ACC112 (cell line): ENCODE measurements around the gene PLA2G2F.

Experiments used
- H2AFZ ChIP-seq: fragments of 200-600 bp; sonication (generic); one replicate; pipeline ENCODE4 v1.6.0; 2017; ENCODE audit warnings: antibody characterized with exemption, low read length; ENCODE audit not compliant: unreplicated experiment
- H3K27ac ChIP-seq: fragments of 200-600 bp; sonication (generic); 2 replicates; pipeline ENCODE4 v1.5.1; 2014; ENCODE audit warnings: low read depth, mild to moderate bottlenecking, antibody characterized with exemption, low read length, moderate library complexity
- H3K27me3 ChIP-seq: fragments of 200-600 bp; sonication (generic); 2 replicates; pipeline ENCODE4 v1.6.1; 2014; ENCODE audit warnings: mild to moderate bottlenecking, antibody characterized with exemption, low read length, moderate library complexity, mixed read lengths; ENCODE audit not compliant: insufficient read depth
- H3K36me3 ChIP-seq: fragments of 200-600 bp; sonication (generic); 2 replicates; pipeline ENCODE4 v1.6.1; 2016; ENCODE audit warnings: mild to moderate bottlenecking, antibody characterized with exemption, low read length, moderate library complexity, mixed read lengths; ENCODE audit not compliant: insufficient read depth
- H3K4me1 ChIP-seq: fragments of 200-600 bp; sonication (generic); one replicate; pipeline ENCODE4 v1.6.1; 2016; ENCODE audit warnings: low read length, mixed read lengths; ENCODE audit not compliant: insufficient read depth, unreplicated experiment, control insufficient read depth
- H3K4me3 ChIP-seq: fragments of 200-600 bp; sonication (generic); 2 replicates; pipeline ENCODE4 v1.5.1; 2014; ENCODE audit warnings: mild to moderate bottlenecking, low read depth, low read length
- H3K79me2 ChIP-seq: fragments of 200-600 bp; sonication (generic); one replicate; pipeline ENCODE4 v1.6.0; 2016; ENCODE audit warnings: low read length; ENCODE audit not compliant: control insufficient read depth, unreplicated experiment, insufficient read depth

Gene PLA2G2F

GRCh38 chr1:20142001-20142710, 3.0 kb downstream of the PLA2G2F start:
- Histone ChIP-seq H2AFZ (no peak overlapping the region), H3K27ac (no peak overlapping the region), H3K4me1 (no peaks in the 10 kb centered on the region), H3K4me3 (no peak overlapping the region), H3K36me3 (no peaks in the 10 kb centered on the region), H3K27me3 (peaks cover 21% of the 10 kb centered on the region), H3K79me2 (no peaks in the 10 kb centered on the region)

DNA sequence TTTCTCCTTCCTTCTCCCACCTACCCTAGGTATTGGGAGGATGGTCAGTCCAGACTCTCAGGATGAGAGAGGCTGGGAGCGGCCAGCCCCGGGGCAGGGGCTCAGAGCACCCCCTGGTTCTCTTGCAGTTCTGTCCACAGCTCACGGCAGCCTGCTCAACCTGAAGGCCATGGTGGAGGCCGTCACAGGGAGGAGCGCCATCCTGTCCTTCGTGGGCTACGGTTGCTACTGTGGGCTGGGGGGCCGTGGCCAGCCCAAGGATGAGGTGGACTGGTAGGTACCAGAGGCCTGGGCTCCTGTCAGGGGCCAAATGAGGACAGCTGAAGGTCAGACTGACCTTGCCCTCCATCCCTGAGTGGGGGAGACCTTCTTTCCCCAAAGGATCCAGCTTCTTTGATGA, 4.2 kb downstream of the PLA2G2F start:
- H2AFZ ChIP-seq = no peak overlapping the region
- H3K4me3 ChIP-seq = no peak overlapping the region
- no peaks in the 10 kb centered on the region for H3K4me1 ChIP-seq
- H3K36me3 ChIP-seq = no peaks in the 10 kb centered on the region
- H3K79me2 ChIP-seq = no peaks in the 10 kb centered on the region
- H3K27ac ChIP-seq = no peak overlapping the region
- H3K27me3 ChIP-seq = peaks cover 18% of the 10 kb centered on the region

DNA sequence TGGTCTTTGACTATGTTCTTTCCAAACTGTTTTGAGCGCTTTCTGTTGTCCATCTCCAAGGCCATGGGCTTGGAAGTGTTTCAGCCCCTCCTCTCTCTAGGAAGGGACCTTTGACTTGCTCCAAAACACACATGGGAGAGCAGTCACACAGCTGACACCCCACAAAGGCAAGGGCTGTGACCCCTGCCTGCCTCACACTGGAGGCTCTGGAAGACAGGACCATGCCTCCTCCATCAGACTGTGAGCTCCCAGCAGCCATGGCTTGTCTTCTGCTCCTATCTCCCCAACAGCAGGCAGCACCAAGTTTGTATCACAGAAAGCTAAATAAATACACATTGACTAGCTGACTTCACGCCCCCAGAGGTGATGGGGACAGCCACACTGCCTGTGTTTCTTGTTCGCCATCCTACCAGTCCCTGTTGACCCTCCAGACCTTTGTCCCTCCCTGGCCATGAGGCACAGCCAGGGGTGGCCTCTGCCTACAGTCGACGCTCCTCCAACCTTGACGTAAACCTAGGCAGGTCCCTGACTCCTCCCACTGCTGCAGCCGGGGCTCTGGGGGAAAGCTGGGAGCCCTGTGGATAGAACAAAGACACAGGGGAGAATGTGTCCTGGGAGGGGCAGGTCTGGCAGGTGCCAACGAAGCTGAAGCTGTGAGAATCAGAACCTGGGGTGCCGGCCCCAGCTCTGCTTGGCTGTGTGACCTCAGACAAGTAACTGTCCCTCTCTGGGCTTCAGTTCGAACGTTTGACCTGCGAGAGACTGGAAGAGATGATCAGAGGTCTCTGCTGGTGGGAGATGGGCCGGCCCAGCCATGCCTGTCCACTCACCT, 4.8 kb downstream of the PLA2G2F start:
- peaks cover 18% of the 10 kb centered on the region for H3K27me3 ChIP-seq
- H3K79me2 ChIP-seq = no peaks in the 10 kb centered on the region
- no peak overlapping the region for H3K4me3 ChIP-seq
- no peaks in the 10 kb centered on the region for H3K4me1 ChIP-seq
- no peaks in the 10 kb centered on the region for H3K36me3 ChIP-seq
- H2AFZ ChIP-seq = no peak overlapping the region
- H3K27ac ChIP-seq = no peak overlapping the region

GRCh38 chr1:20147846-20148570, 8.9 kb downstream of the PLA2G2F start:
- Histone ChIP-seq H3K4me3 (no peak overlapping the region), H3K27ac (no peak overlapping the region), H3K36me3 (no peaks in the 10 kb centered on the region), H2AFZ (no peak overlapping the region), H3K79me2 (no peaks in the 10 kb centered on the region), H3K4me1 (no peaks in the 10 kb centered on the region), H3K27me3 (peaks cover 15% of the 10 kb centered on the region)

GRCh38 chr1:20148571-20149500, 9.7 kb downstream of the PLA2G2F start:
- Histone ChIP-seq H3K27ac (no peak overlapping the region), H3K36me3 (no peaks in the 10 kb centered on the region), H3K4me3 (no peak overlapping the region), H2AFZ (no peak overlapping the region), H3K4me1 (no peaks in the 10 kb centered on the region), H3K27me3 (peaks cover 11% of the 10 kb centered on the region), H3K79me2 (no peaks in the 10 kb centered on the region)

DNA sequence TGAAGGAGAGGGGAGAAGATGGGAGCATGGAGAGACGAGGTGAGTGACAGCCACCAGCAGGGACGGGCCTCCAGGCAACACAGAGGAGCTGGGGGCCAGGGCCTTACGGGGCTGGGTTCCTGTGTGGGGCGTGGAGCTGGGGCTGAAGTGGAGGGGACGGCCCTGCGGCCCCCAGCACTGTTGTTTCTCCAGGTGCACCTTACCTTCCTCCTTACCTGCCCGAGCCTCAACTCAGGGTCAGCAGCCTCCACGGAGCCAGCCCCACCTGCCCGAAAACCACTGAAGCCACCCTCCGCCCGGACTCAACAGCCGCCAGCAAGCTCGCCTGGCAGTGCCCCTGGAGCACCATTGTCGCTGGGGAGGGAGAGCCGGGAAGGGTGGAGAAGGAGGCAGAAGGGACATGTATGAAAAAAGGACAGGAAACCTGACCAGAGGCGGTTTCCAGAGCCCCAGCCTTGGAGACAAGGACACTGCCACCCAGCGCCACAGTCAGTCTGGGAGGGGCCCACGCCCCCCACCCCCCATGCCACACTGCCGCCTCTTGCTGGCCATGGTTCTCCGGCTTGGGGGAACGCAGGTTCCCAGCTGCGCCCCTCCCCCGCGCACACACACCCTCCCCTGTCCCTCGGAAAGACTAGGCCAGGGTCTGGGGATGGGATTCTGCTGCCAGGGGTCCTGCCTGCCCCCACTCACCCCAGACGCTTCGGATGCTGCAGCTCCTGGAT, 10.6 kb downstream of the PLA2G2F start:
- Histone ChIP-seq H3K27me3 (peaks cover 2% of the 10 kb centered on the region; the same call in 1 of the 2 replicates), H3K4me1 (no peaks in the 10 kb centered on the region), H3K4me3 (no peak overlapping the region)

DNA sequence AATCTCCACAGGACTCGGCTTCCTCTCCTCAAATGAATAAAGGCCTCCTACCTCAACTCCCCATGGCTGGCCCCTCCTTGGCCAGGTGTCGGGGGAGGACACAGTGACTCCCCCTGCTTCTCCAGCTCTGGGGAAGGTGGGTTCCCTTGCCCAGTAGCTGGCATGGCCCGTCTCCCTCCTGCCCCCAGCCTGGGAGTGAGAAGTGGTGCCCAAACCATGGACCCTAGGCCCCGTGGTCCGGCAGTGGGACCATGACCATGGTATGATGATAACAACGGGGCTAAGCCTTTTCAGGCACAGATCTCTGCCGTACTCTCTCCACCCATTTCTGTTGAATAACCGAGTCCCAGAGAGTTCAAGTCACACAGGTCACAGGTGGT, 11.2 kb downstream of the PLA2G2F start:
- no peaks in the 10 kb centered on the region for H3K4me1 ChIP-seq
- H3K4me3 ChIP-seq = no peak overlapping the region
- no peaks in the 10 kb centered on the region for H3K79me2 ChIP-seq
- no peaks in the 10 kb centered on the region for H3K27me3 ChIP-seq
- H2AFZ ChIP-seq = no peak overlapping the region
- H3K36me3 ChIP-seq = no peaks in the 10 kb centered on the region
- H3K27ac ChIP-seq = no peak overlapping the region

More for the DNA sequence above, 10.6 kb downstream of the PLA2G2F start:
- Histone ChIP-seq H2AFZ (no peak overlapping the region), H3K79me2 (no peaks in the 10 kb centered on the region), H3K36me3 (no peaks in the 10 kb centered on the region), H3K27ac (no peak overlapping the region)

GRCh38 chr1:20150969-20151368, 11.8 kb downstream of the PLA2G2F start:
- no peak overlapping the region for H2AFZ ChIP-seq
- no peak overlapping the region for H3K4me3 ChIP-seq
- no peaks in the 10 kb centered on the region for H3K36me3 ChIP-seq
- no peaks in the 10 kb centered on the region for H3K4me1 ChIP-seq
- no peaks in the 10 kb centered on the region for H3K79me2 ChIP-seq
- no peak overlapping the region for H3K27ac ChIP-seq
- no peaks in the 10 kb centered on the region for H3K27me3 ChIP-seq

GRCh38 chr1:20151906-20152598, 12.9 kb downstream of the PLA2G2F start:
- no peaks in the 10 kb centered on the region for H3K27me3 ChIP-seq
- H2AFZ ChIP-seq = peak overlapping the region; percentile 37
- no peaks in the 10 kb centered on the region for H3K79me2 ChIP-seq
- H3K27ac ChIP-seq = no peak overlapping the region
- H3K4me3 ChIP-seq = peak overlapping the region; percentile 46
- H3K36me3 ChIP-seq = no peaks in the 10 kb centered on the region
- no peaks in the 10 kb centered on the region for H3K4me1 ChIP-seq
